Ishikawa (cell line): ENCODE measurements around the gene KCNIP4.

Experiments
- EP300 ChIP-seq: IDR thresholded peaks from 2 replicates; pipeline ENCODE4 v1.6.1; 2012; ENCODE audit warnings: borderline replicate concordance
- FOXM1 ChIP-seq: IDR thresholded peaks from 2 replicates; pipeline ENCODE4 v1.6.1; 2012; ENCODE audit warnings: low read depth, borderline replicate concordance
- RAD21 ChIP-seq: IDR thresholded peaks from 2 replicates; pipeline ENCODE4 v1.6.1; 2012; ENCODE audit warnings: low read depth
- TEAD4 ChIP-seq: IDR thresholded peaks from 2 replicates; pipeline ENCODE4 v1.6.1; 2012
- YY1 ChIP-seq: IDR thresholded peaks from 2 replicates; pipeline ENCODE4 v1.6.1; 2012; ENCODE audit warnings: low read depth
- TF ChIP-seq, protein P1 (sequence below): IDR thresholded peaks from 2 replicates; pipeline ENCODE4 v1.6.1; 2012
- TF ChIP-seq, protein P2 (sequence below): IDR thresholded peaks from 2 replicates; pipeline ENCODE4 v1.6.1; 2012
- TF ChIP-seq, protein P3 (sequence below): IDR thresholded peaks from 2 replicates; pipeline ENCODE4 v1.6.1; 2012; ENCODE audit warnings: low read depth, mild to moderate bottlenecking

DNA sequence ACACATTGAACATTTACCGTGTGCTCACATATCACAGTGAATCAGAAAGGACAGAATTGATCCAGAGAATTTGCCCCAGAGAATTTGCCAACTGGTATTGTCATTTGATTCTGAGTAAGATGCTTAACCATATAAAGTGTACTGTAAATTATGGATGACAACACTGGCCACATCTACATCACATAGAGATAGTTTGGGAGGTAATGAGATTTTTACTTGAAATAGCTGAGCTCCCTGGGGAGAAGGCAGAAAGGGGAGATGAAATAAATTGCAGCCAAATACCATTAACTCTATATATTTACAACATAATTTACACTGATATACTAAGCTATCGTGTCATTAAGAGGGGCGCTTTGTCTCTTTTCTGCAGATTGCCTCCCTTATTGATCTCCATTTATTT, 564.0 kb downstream of the KCNIP4 start:
- TF ChIP-seq YY1 (no peak), RAD21 (no peak), TEAD4 (no peak), EP300 (no peak), FOXM1 (no peak)
- TF ChIP-seq, protein P1, sequence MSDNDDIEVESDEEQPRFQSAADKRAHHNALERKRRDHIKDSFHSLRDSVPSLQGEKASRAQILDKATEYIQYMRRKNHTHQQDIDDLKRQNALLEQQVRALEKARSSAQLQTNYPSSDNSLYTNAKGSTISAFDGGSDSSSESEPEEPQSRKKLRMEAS = no peak
- TF ChIP-seq, protein P2, sequence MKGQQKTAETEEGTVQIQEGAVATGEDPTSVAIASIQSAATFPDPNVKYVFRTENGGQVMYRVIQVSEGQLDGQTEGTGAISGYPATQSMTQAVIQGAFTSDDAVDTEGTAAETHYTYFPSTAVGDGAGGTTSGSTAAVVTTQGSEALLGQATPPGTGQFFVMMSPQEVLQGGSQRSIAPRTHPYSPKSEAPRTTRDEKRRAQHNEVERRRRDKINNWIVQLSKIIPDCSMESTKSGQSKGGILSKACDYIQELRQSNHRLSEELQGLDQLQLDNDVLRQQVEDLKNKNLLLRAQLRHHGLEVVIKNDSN = no peak
- TF ChIP-seq, protein P3, sequence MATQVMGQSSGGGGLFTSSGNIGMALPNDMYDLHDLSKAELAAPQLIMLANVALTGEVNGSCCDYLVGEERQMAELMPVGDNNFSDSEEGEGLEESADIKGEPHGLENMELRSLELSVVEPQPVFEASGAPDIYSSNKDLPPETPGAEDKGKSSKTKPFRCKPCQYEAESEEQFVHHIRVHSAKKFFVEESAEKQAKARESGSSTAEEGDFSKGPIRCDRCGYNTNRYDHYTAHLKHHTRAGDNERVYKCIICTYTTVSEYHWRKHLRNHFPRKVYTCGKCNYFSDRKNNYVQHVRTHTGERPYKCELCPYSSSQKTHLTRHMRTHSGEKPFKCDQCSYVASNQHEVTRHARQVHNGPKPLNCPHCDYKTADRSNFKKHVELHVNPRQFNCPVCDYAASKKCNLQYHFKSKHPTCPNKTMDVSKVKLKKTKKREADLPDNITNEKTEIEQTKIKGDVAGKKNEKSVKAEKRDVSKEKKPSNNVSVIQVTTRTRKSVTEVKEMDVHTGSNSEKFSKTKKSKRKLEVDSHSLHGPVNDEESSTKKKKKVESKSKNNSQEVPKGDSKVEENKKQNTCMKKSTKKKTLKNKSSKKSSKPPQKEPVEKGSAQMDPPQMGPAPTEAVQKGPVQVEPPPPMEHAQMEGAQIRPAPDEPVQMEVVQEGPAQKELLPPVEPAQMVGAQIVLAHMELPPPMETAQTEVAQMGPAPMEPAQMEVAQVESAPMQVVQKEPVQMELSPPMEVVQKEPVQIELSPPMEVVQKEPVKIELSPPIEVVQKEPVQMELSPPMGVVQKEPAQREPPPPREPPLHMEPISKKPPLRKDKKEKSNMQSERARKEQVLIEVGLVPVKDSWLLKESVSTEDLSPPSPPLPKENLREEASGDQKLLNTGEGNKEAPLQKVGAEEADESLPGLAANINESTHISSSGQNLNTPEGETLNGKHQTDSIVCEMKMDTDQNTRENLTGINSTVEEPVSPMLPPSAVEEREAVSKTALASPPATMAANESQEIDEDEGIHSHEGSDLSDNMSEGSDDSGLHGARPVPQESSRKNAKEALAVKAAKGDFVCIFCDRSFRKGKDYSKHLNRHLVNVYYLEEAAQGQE = no peak
